B cell (primary cell): ENCODE data around the gene PNMA3. TPM values are rescaled to one million over a fixed set of nuclear protein-coding genes. Genes with fewer than 3 reads are reported as not detected.

Experiments used
- ATAC-seq: fragments of 200-7000 bp; cut with Tn5 transposase; one replicate; pipeline ENCODE4 v1.10.0; 2021; ENCODE audit warnings: low read depth, mild to moderate bottlenecking, moderate number of reproducible peaks, moderate library complexity
- CTCF ChIA-PET: fragments of 350-600 bp; sonication (Branson Sonifier 250); formaldehyde crosslinking; loops from one replicate; lab custom pipeline; 2021; ENCODE audit warnings: antibody characterized with exemption, inconsistent platforms; lab: Charles Lee
- POLR2A ChIA-PET: fragments of 350-600 bp; sonication (Branson Sonifier 250); formaldehyde crosslinking; loops from one replicate; lab custom pipeline; 2021; ENCODE audit warnings: antibody characterized with exemption; lab: Charles Lee
- DNase-seq: peaks from one replicate; pipeline ENCODE4 v3.0.0; 2013
- H2AFZ ChIP-seq: 2 replicates; pipeline ENCODE4 v1.6.1; 2012; ENCODE audit warnings: mild to moderate bottlenecking, low read depth, low read length; ENCODE audit not compliant: insufficient read depth, poor library complexity, severe bottlenecking
- H3K27ac ChIP-seq, 2 donors: 1 replicate in 1 of 2; 2 replicates in 1 of 2; pipeline ENCODE4 v1.5.1; 2012 to 2013; ENCODE audit warnings: low read length in 2 of 2, mild to moderate bottlenecking in 2 of 2, moderate library complexity in 1 of 2
- H3K27me3 ChIP-seq, 4 experiments: fragments of 200-600 bp in 1 of 4; sonication (generic) in 1 of 4; replicated peaks in 1 of 4; 1 replicate in 2 of 4; 2 replicates in 2 of 4; pipeline versions ENCODE4 v1.6.1 to v1.7.0; 2013 to 2016; ENCODE audit warnings: low read length in 3 of 4, mild to moderate bottlenecking in 2 of 4, mixed read lengths in 1 of 4, moderate library complexity in 1 of 4; ENCODE audit not compliant: insufficient read depth in 4 of 4, control insufficient read depth in 3 of 4; ENCODE audit errors: control extremely low read depth in 1 of 4
- H3K36me3 ChIP-seq, 2 experiments: replicated peaks in 1 of 2; 1 replicate in 1 of 2; 2 replicates in 1 of 2; pipeline versions ENCODE4 v1.6.1 to v1.7.1; 2013; ENCODE audit warnings: low read length in 1 of 2; ENCODE audit not compliant: insufficient read depth in 2 of 2, control insufficient read depth in 1 of 2; ENCODE audit errors: control extremely low read depth in 1 of 2, extremely low read depth in 1 of 2
- H3K4me1 ChIP-seq, 2 donors: fragments of 200-600 bp in 1 of 2; sonication (generic) in 1 of 2; 1 replicate in 1 of 2; 2 replicates in 1 of 2; pipeline versions ENCODE4 v1.5.1 to v1.6.1; 2013 to 2017; ENCODE audit warnings: low read length in 2 of 2; ENCODE audit not compliant: control insufficient read depth in 2 of 2, insufficient read depth in 2 of 2
- H3K4me2 ChIP-seq: replicated peaks from 2 replicates; pipeline ENCODE3; 2012; ENCODE audit warnings: mild to moderate bottlenecking, low read depth, low read length; ENCODE audit not compliant: poor library complexity, severe bottlenecking
- H3K4me3 ChIP-seq, 5 experiments: fragments of 200-600 bp in 1 of 5; sonication (generic) in 1 of 5; 1 replicate in 3 of 5; 2 replicates in 2 of 5; pipeline versions ENCODE4 v1.5.1 to v1.7.0; 2011 to 2016; ENCODE audit warnings: low read length in 4 of 5, mild to moderate bottlenecking in 4 of 5, low read depth in 2 of 5, control low read depth in 1 of 5, moderate library complexity in 1 of 5; ENCODE audit not compliant: insufficient read depth in 1 of 5; ENCODE audit errors: control extremely low read depth in 1 of 5, extremely low read depth in 1 of 5
- H3K79me2 ChIP-seq: fragments of 200-600 bp; sonication (generic); one replicate; pipeline ENCODE4 v1.6.0; 2016; ENCODE audit warnings: low read length; ENCODE audit not compliant: control insufficient read depth, insufficient read depth
- H3K9ac ChIP-seq: fragments of 200-600 bp; sonication (generic); 2 replicates; pipeline ENCODE4 v1.6.1; 2017; ENCODE audit warnings: mild to moderate bottlenecking, low read length, moderate library complexity
- H3K9me3 ChIP-seq, 3 donors: one replicate each; pipeline versions ENCODE4 v1.6.1 to v1.7.1; 2013; ENCODE audit warnings: low read length in 2 of 3; ENCODE audit not compliant: control insufficient read depth in 2 of 3, insufficient read depth in 1 of 3; ENCODE audit errors: control extremely low read depth in 1 of 3
- H4K20me1 ChIP-seq: 2 replicates; pipeline ENCODE4 v1.6.0; 2012; ENCODE audit warnings: mild to moderate bottlenecking, low read length; ENCODE audit not compliant: insufficient read depth, control insufficient read depth, poor library complexity, severe bottlenecking
- H3K27ac Mint-ChIP-seq: one replicate; pipeline ENCODE4 v1.8.0; 2021; ENCODE audit warnings: mixed read lengths
- H3K27me3 Mint-ChIP-seq: one replicate; pipeline ENCODE4 v1.8.0; 2021; ENCODE audit warnings: mixed read lengths
- H3K4me1 Mint-ChIP-seq: one replicate; pipeline ENCODE4 v1.8.0; 2021; ENCODE audit warnings: mixed read lengths
- H3K4me3 Mint-ChIP-seq: one replicate; pipeline ENCODE4 v1.8.0; 2021; ENCODE audit warnings: mixed read lengths
- H3K9me3 Mint-ChIP-seq: one replicate; pipeline ENCODE4 v1.8.0; 2022; ENCODE audit warnings: mixed read lengths; ENCODE audit not compliant: insufficient read depth
- EZH2 ChIP-seq: IDR thresholded peaks from 2 replicates; pipeline ENCODE4 v1.6.1; 2012; ENCODE audit warnings: borderline replicate concordance, low read depth, mild to moderate bottlenecking, moderate library complexity, low read length; ENCODE audit not compliant: insufficient read depth, poor library complexity, severe bottlenecking
- WGBS: methylation state at CpG from one replicate; pipeline ENCODE4 v1.1.5; 2013; ENCODE audit warnings: missing lambda C conversion rate; ENCODE audit not compliant: insufficient coverage; 5-methylcytosine and 5-hydroxymethylcytosine counted together
- intact Hi-C: fragments of 100-400 bp; cut with micrococcal nuclease; formaldehyde crosslinking; loops from one replicate; pipeline ENCODE4 v1.10.0; 2022
- polyA plus RNA-seq: library from polyadenylated mRNA; depleted of rRNA; stranded (reverse); fragments of >200 nt; gene quantifications from 2 replicates; pipeline ENCODE4 v1.2.3, GENCODE V29; 2012
- total RNA-seq, 2 donors: library from RNA; stranded (reverse); fragments of 120-200 nt in 1 of 2; gene quantifications; 1 replicate in 1 of 2; 2 replicates in 1 of 2; pipeline versions ENCODE4 v1.2.3 to v1.2.4, GENCODE V29; 2013 to 2022
- TF ChIP-seq, protein P1 (sequence below): fragments of 200-600 bp; IDR thresholded peaks from one replicate; pipeline ENCODE4 v1.8.0; 2022; ENCODE audit warnings: antibody characterized with exemption, mild to moderate bottlenecking

Gene PNMA3
- total and polyA plus RNA-seq, 2 donors (not counting 1 experiment from before 2014, with no cell fraction given), result 3.3 to 3.8 TPM

DNA sequence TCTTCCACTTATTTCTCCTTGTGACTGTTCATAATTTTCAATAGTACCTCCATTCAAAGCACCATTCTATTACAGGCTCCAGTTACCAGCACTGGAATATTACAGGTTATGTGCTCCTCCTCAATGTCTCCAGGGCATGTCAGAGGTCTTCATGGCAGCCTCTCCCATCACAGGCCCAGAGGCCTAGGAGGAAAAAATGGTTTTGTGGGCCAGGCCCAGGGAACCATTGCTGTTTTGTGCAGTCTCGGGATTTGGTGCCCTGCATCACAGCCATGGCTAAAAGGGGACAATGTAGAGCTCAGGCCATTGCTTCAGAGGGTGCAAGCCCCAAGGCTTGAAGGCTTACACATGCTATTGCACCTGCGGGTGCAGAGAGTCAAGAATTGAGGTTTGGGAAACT is 7.2 kb upstream of the PNMA3 start:
- H3K9me3 Mint-ChIP-seq, result peaks cover 7% of the 10 kb centered on the region
- Histone ChIP-seq H2AFZ (no peak overlapping the region), H3K9me3 (peaks cover 0 to 9% (median 8%) of the 10 kb centered on the region in 3 donors), H3K4me2 (no peak overlapping the region), H3K27me3 (no peaks in the 10 kb centered on the region), H4K20me1 (no peaks in the 10 kb centered on the region), H3K9ac (no peak overlapping the region), H3K27ac (no peak overlapping the region), H3K36me3 (no peaks in the 10 kb centered on the region), H3K4me3 (no peak overlapping the region), H3K4me1 (no peaks in the 10 kb centered on the region), H3K79me2 (no peaks in the 10 kb centered on the region)
- TF ChIP-seq, protein P1, sequence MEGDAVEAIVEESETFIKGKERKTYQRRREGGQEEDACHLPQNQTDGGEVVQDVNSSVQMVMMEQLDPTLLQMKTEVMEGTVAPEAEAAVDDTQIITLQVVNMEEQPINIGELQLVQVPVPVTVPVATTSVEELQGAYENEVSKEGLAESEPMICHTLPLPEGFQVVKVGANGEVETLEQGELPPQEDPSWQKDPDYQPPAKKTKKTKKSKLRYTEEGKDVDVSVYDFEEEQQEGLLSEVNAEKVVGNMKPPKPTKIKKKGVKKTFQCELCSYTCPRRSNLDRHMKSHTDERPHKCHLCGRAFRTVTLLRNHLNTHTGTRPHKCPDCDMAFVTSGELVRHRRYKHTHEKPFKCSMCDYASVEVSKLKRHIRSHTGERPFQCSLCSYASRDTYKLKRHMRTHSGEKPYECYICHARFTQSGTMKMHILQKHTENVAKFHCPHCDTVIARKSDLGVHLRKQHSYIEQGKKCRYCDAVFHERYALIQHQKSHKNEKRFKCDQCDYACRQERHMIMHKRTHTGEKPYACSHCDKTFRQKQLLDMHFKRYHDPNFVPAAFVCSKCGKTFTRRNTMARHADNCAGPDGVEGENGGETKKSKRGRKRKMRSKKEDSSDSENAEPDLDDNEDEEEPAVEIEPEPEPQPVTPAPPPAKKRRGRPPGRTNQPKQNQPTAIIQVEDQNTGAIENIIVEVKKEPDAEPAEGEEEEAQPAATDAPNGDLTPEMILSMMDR, result no peak
- no peak for TF ChIP-seq EZH2
- ChIA-PET POLR2A (no interaction called here), CTCF (no interaction called here)
- peaks cover 2% of the 10 kb centered on the region for H3K4me1 Mint-ChIP-seq
- no peak overlapping the region for H3K4me3 Mint-ChIP-seq
- 100% methylated on average over 2 of the region's 2 CpGs for WGBS
- H3K27ac Mint-ChIP-seq, result no peak overlapping the region
- intact Hi-C loops, result no loop called here
- H3K27me3 Mint-ChIP-seq, result no peaks in the 10 kb centered on the region
- ATAC-seq (no peak), DNase-seq (no peak)

- H3K27ac ChIP-seq, result no peak overlapping the region
- H3K4me3 Mint-ChIP-seq, result no peak overlapping the region
- POLR2A ChIA-PET, result no interaction called here
Measured at GRCh38 chrX:153052534-153052933, 3.7 kb upstream of the PNMA3 start.

More at GRCh38 chrX:153052534-153052933, 3.7 kb upstream of the PNMA3 start:
- CTCF ChIA-PET, result no interaction called here
- H3K4me1 ChIP-seq, result peaks cover 0 to 4% of the 10 kb centered on the region in 2 donors
- no peak overlapping the region for H3K4me2 ChIP-seq
- no peak overlapping the region for H3K27ac Mint-ChIP-seq
- no peak overlapping the region for H3K9ac ChIP-seq
- intact Hi-C loops, result no loop called here
- H3K79me2 ChIP-seq, result no peaks in the 10 kb centered on the region
- peaks cover 0 to 5% (median 0%) of the 10 kb centered on the region in 4 experiments for H3K27me3 ChIP-seq
- TF ChIP-seq, protein P1, result no peak
- TF ChIP-seq EZH2, result no peak
- no peak overlapping the region for H2AFZ ChIP-seq
- H4K20me1 ChIP-seq, result no peaks in the 10 kb centered on the region
- H3K9me3 ChIP-seq, result peaks cover 0 to 9% (median 8%) of the 10 kb centered on the region in 3 donors
- peaks cover 3% of the 10 kb centered on the region for H3K27me3 Mint-ChIP-seq
- no peak for ATAC-seq
- peaks cover 7% of the 10 kb centered on the region for H3K9me3 Mint-ChIP-seq
- no peak for DNase-seq
- WGBS, result no CpG with 5 or more reads among the region's 1 CpG
- no peaks in the 10 kb centered on the region for H3K36me3 ChIP-seq
- H3K4me3 ChIP-seq, result no peak overlapping the region
- H3K4me1 Mint-ChIP-seq, result no peaks in the 10 kb centered on the region
